Heart left ventricle (tissue), 13 donors: ENCODE measurements around the gene CCDC69.

Experiments used
- CTCF ChIP-seq, 12 donors: fragments of 200-600 bp; sonication (generic) in 4 of 12; IDR thresholded peaks; one replicate each; pipeline versions ENCODE4 v1.5.0 to v1.8.0; 2018 to 2022; ENCODE audit warnings: antibody characterized with exemption in 12 of 12, mild to moderate bottlenecking in 5 of 12
- POLR2A ChIP-seq, 2 donors: fragments of 450-650 bp; IDR thresholded peaks; one replicate each; pipeline ENCODE4 v1.6.1; 2017; ENCODE audit warnings: antibody characterized with exemption in 2 of 2, mild to moderate bottlenecking in 2 of 2, moderate library complexity in 2 of 2
- donor health status: ischemic (EF 13 %, LVEDD 7.1; RV severe dilation, severe dysfunction).
- donor health status: DM: no; HTN: yes; CAD: no.
- donor health status: DM: no; HTN: no; CAD: no.
- donor health status: ischemic (EF 25% LVEDD 6.9; RV normal size, moderate dysfunction).
- donor health status: ischemic (EF 25% LVEDD 5.7; RV mildly dilated, moderate dysfunction).
- donor health status: ischemic (EF 35%, LVEDD 5.7; RV mildly dilated, moderate dysfunction).
- donor health status: nonischemic (EF 11% LVEDD 7.7; RV severe dilation, severe dysfunction).
- donor health status: DM: yes; HTN: yes; CAD: no.
- donor health status: PGD.
- donor health status: ischemic (EF 29% LVEDD 5.4; RV normal size, mild dysfunction).
- donor health status: nonischemic (EF 23%, LVEDD 6.1; RV moderate dilation, normal function).

GRCh38 chr5:151178777-151179488 is 45.0 kb downstream of the CCDC69 start:
- TF ChIP-seq POLR2A (IDR thresholded peaks at IDR 0.05) (no peak), CTCF (IDR thresholded peaks at IDR 0.05) (no peak)
